GM23248 (cell line): ENCODE measurements around the gene TACR2. TPM values are rescaled to one million over a fixed set of nuclear protein-coding genes. Genes with fewer than 3 reads are reported as not detected.
A peak's percentile ranks its signal among the peaks of the same experiment; 100 is the strongest.

ENCODE experiments used
- DNase-seq: peaks from one replicate; pipeline ENCODE4 v3.0.0-alpha.2; 2015
- H2AFZ ChIP-seq: fragments of 200-600 bp; sonication (generic); 2 replicates; pipeline ENCODE4 v1.6.1; 2016; ENCODE audit warnings: antibody characterized with exemption
- H3F3A ChIP-seq: fragments of 200-600 bp; sonication (generic); 2 replicates; pipeline ENCODE4 v1.6.1; 2016; ENCODE audit warnings: mild to moderate bottlenecking, antibody characterized with exemption, mixed run types; ENCODE audit not compliant: insufficient read depth
- H3K27ac ChIP-seq: fragments of 200-600 bp; sonication (generic); 2 replicates; pipeline ENCODE4 v1.5.1; 2016; ENCODE audit warnings: mild to moderate bottlenecking
- H3K27me3 ChIP-seq: fragments of 200-600 bp; sonication (generic); replicated peaks from 2 replicates; pipeline ENCODE4 v1.6.1; 2016; ENCODE audit warnings: mild to moderate bottlenecking; ENCODE audit not compliant: insufficient read depth
- H3K36me3 ChIP-seq: fragments of 200-600 bp; sonication (generic); 2 replicates; pipeline ENCODE4 v1.6.1; 2016; ENCODE audit warnings: low read depth, mild to moderate bottlenecking
- H3K4me1 ChIP-seq: fragments of 200-600 bp; sonication (generic); 2 replicates; pipeline ENCODE4 v1.6.1; 2016; ENCODE audit warnings: mild to moderate bottlenecking; ENCODE audit not compliant: insufficient read depth
- H3K4me2 ChIP-seq: fragments of 200-600 bp; sonication (generic); one replicate; pipeline ENCODE4 v1.6.1; 2016; ENCODE audit warnings: mild to moderate bottlenecking; ENCODE audit not compliant: unreplicated experiment
- H3K4me3 ChIP-seq: fragments of 200-600 bp; sonication (generic); 2 replicates; pipeline ENCODE4 v1.5.1; 2016; ENCODE audit warnings: mild to moderate bottlenecking
- H3K79me2 ChIP-seq: fragments of 200-600 bp; sonication (generic); 2 replicates; pipeline ENCODE4 v1.6.1; 2016; ENCODE audit warnings: mild to moderate bottlenecking; ENCODE audit not compliant: insufficient read depth
- H3K9ac ChIP-seq: fragments of 200-600 bp; sonication (generic); 2 replicates; pipeline ENCODE4 v1.6.1; 2016; ENCODE audit warnings: mild to moderate bottlenecking
- H3K9me2 ChIP-seq: fragments of 200-600 bp; sonication (generic); 2 replicates; pipeline ENCODE4 v1.6.1; 2016; ENCODE audit warnings: mixed run types, mild to moderate bottlenecking, moderate library complexity; ENCODE audit not compliant: insufficient read depth
- H3K9me3 ChIP-seq: fragments of 200-600 bp; sonication (generic); one replicate; pipeline ENCODE4 v1.6.1; 2017; ENCODE audit warnings: low read depth
- H4K20me1 ChIP-seq: fragments of 200-600 bp; sonication (generic); 2 replicates; pipeline ENCODE4 v1.6.0; 2016; ENCODE audit not compliant: insufficient read depth
- EZH2 ChIP-seq: fragments of 200-600 bp; sonication (generic); IDR thresholded peaks from 2 replicates; pipeline ENCODE4 v1.6.1; 2018; ENCODE audit warnings: antibody characterized with exemption, mild to moderate bottlenecking; ENCODE audit not compliant: insufficient read depth, poor library complexity, severe bottlenecking
- EZH2phosphoT487 ChIP-seq: fragments of 200-600 bp; sonication (generic); IDR thresholded peaks from 2 replicates; pipeline ENCODE4 v1.6.1; 2018; ENCODE audit warnings: antibody characterized with exemption, moderate library complexity, mild to moderate bottlenecking, low read depth; ENCODE audit not compliant: insufficient read depth
- WGBS, 2 experiments: methylation state at CpG; one replicate each; pipeline ENCODE4 v1.1.6; 2015 to 2017; ENCODE audit warnings: low lambda C conversion rate in 2 of 2, low coverage in 1 of 2; ENCODE audit errors: missing lambda C conversion rate in 2 of 2; 5-methylcytosine and 5-hydroxymethylcytosine counted together
- in situ Hi-C: fragments of 300-500 bp; cut with MboI; formaldehyde crosslinking; loops from 2 replicates; pipeline ENCODE4 v1.15.0; 2020
- polyA plus RNA-seq: library from polyadenylated mRNA; unstranded; fragments of >200 nt; fragmentation: Nextera tagmentation; extraction: Ambion mirVana; gene quantifications from 2 replicates; pipeline ENCODE4 v1.2.1, GENCODE V29; 2016
- total RNA-seq: library from RNA; depleted of rRNA; stranded (reverse); fragments of >200 nt; shearing (Covaris generic); gene quantifications from 2 replicates; pipeline ENCODE4 v1.2.3, GENCODE V29; 2014

The TACR2 gene
- total and polyA plus RNA-seq, 2 experiments from 2014 or later, result 0.24 to 0.54 TPM

- TF ChIP-seq EZH2 (no peak), EZH2phosphoT487 (no peak)
- Histone ChIP-seq H3K4me3 (no peak overlapping the region), H3K4me2 (no peak overlapping the region), H3K79me2 (peaks cover 3% of the 10 kb centered on the region; the same call in 1 of the 2 replicates), H3K9me2 (no peaks in the 10 kb centered on the region), H4K20me1 (no peaks in the 10 kb centered on the region), H3K36me3 (peaks cover 33% of the 10 kb centered on the region), H3K4me1 (peaks cover 7% of the 10 kb centered on the region), H2AFZ (no peak overlapping the region), H3F3A (peaks cover 8% of the 10 kb centered on the region), H3K27ac (no peak overlapping the region), H3K27me3 (no peaks in the 10 kb centered on the region), H3K9me3 (no peaks in the 10 kb centered on the region), H3K9ac (0 out of 2 replicates have a peak overlapping the region, but pooled peaks have one; percentile 32)
- in situ Hi-C loops, result loop anchor here (5.0 kb wide), 1 partner anchor 158 kb away; no protein-coding TSS in a partner anchor
- WGBS, 2 experiments, result 64 to 73% methylated on average over 7 to 8 of the region's 8 CpGs
- peak; percentile 45 for DNase-seq
Measured at GRCh38 chr10:69389827-69390490, 26.8 kb downstream of the TACR2 start.

- Histone ChIP-seq H3K4me2 (no peak overlapping the region), H3K27ac (no peak overlapping the region), H3K4me3 (no peak overlapping the region), H3F3A (peaks cover 19% of the 10 kb centered on the region; the same call in 1 of the 2 replicates), H3K9ac (no peak overlapping the region), H3K36me3 (peaks cover 32% of the 10 kb centered on the region), H3K79me2 (peaks cover 3% of the 10 kb centered on the region; the same call in 1 of the 2 replicates), H3K9me2 (no peaks in the 10 kb centered on the region), H4K20me1 (no peaks in the 10 kb centered on the region), H3K9me3 (no peaks in the 10 kb centered on the region), H3K4me1 (peaks cover 9% of the 10 kb centered on the region), H3K27me3 (no peaks in the 10 kb centered on the region), H2AFZ (no peak overlapping the region)
- TF ChIP-seq EZH2phosphoT487 (no peak), EZH2 (no peak)
- WGBS, 2 experiments, result 95 to 100% methylated on average over 2 of the region's 2 CpGs
- in situ Hi-C loops, result no loop called here
- DNase-seq, result no peak
Measured at GRCh38 chr10:69388488-69388887, 28.2 kb downstream of the TACR2 start.

GRCh38 chr10:69387500-69387899, 29.2 kb downstream of the TACR2 start:
- WGBS, 2 experiments, result 94 to 95% methylated on average over 3 of the region's 3 CpGs
- no peaks in the 10 kb centered on the region for H3K9me2 ChIP-seq
- no peaks in the 10 kb centered on the region for H3K9me3 ChIP-seq
- no peak for DNase-seq
- in situ Hi-C loops, result no loop called here
- H3K79me2 ChIP-seq, result peaks cover 3% of the 10 kb centered on the region; the same call in 1 of the 2 replicates
- 0 out of 2 replicates have a peak, but pooled peaks cover 3% of the 10 kb centered on the region for H4K20me1 ChIP-seq
- peaks cover 25% of the 10 kb centered on the region for H3F3A ChIP-seq
- H3K27ac ChIP-seq, result no peak overlapping the region
- H3K9ac ChIP-seq, result no peak overlapping the region
- no peak overlapping the region for H3K4me2 ChIP-seq
- H3K36me3 ChIP-seq, result peaks cover 30% of the 10 kb centered on the region
- H3K4me3 ChIP-seq, result no peak overlapping the region
- H3K27me3 ChIP-seq, result no peaks in the 10 kb centered on the region
- TF ChIP-seq EZH2phosphoT487 (no peak), EZH2 (no peak)
- H2AFZ ChIP-seq, result no peak overlapping the region
- H3K4me1 ChIP-seq, result peaks cover 16% of the 10 kb centered on the region

GRCh38 chr10:69385454-69386350, 31.0 kb downstream of the TACR2 start:
- H3K27ac ChIP-seq, result no peak overlapping the region
- no peak overlapping the region for H2AFZ ChIP-seq
- WGBS, 2 experiments, result 92 to 94% methylated on average over 11 of the region's 11 CpGs
- 0 out of 2 replicates have a peak, but pooled peaks cover 3% of the 10 kb centered on the region for H4K20me1 ChIP-seq
- peaks cover 24% of the 10 kb centered on the region for H3K4me1 ChIP-seq
- peaks cover 34% of the 10 kb centered on the region for H3F3A ChIP-seq
- peaks cover 8% of the 10 kb centered on the region; the same call in 1 of the 2 replicates for H3K79me2 ChIP-seq
- peaks cover 33% of the 10 kb centered on the region for H3K36me3 ChIP-seq
- H3K4me3 ChIP-seq, result no peak overlapping the region
- no peak overlapping the region for H3K9ac ChIP-seq
- no peaks in the 10 kb centered on the region for H3K9me2 ChIP-seq
- TF ChIP-seq EZH2phosphoT487 (no peak), EZH2 (no peak)
- no peaks in the 10 kb centered on the region for H3K27me3 ChIP-seq
- DNase-seq, result no peak
- in situ Hi-C loops, result no loop called here
- H3K9me3 ChIP-seq, result no peaks in the 10 kb centered on the region
- no peak overlapping the region for H3K4me2 ChIP-seq
